GM19025 (cell line): ENCODE measurements around the gene PTPRU.

ENCODE experiments used
- ATAC-seq: cut with Tn5 transposase; IDR thresholded peaks from one replicate; pipeline ENCODE4 v1.9.1; 2021; ENCODE audit warnings: mild to moderate bottlenecking, low read depth, moderate library complexity; ENCODE audit not compliant: unreplicated experiment

Gene PTPRU

DNA sequence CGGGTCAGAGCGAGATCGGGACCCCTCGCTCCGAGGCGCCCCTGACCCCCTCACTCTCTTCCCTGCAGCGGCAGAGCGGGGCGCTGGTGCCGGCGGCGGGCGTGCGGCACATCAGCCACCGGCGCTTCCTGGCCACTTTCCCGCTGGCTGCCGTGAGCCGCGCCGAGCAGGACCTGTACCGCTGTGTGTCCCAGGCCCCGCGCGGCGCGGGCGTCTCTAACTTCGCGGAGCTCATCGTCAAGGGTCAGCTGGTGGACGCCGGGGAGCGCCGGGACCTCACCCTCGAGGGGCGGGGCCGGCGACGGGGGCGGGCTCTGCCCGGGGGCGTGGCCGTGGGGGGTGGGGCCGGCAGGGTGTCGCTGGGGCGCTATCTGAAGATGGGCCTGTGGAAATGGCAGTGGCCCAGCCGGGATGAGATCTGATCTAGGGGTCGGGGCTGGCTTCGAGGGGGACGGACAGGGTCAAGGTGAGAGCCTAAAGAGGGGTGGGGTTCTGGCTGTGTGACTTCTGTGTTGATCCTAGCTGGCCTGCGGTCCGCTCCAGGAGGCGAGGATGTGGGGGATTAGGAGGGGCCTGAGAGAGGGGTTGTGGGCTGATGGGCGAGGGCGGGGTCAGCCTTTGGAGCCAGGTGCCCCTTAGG is 23.6 kb downstream of the PTPRU start:
- no peak for ATAC-seq

DNA sequence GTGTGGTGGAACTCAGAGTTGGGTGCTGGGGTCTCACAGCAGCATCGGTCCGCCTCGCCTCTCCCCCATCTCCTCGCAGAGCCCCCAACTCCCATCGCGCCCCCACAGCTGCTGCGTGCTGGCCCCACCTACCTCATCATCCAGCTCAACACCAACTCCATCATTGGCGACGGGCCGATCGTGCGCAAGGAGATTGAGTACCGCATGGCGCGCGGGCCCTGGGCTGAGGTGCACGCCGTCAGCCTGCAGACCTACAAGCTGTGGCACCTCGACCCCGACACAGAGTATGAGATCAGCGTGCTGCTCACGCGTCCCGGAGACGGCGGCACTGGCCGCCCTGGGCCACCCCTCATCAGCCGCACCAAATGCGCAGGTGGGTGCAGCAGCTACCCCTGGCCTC is 24.2 kb downstream of the PTPRU start:
- ATAC-seq = no peak

DNA sequence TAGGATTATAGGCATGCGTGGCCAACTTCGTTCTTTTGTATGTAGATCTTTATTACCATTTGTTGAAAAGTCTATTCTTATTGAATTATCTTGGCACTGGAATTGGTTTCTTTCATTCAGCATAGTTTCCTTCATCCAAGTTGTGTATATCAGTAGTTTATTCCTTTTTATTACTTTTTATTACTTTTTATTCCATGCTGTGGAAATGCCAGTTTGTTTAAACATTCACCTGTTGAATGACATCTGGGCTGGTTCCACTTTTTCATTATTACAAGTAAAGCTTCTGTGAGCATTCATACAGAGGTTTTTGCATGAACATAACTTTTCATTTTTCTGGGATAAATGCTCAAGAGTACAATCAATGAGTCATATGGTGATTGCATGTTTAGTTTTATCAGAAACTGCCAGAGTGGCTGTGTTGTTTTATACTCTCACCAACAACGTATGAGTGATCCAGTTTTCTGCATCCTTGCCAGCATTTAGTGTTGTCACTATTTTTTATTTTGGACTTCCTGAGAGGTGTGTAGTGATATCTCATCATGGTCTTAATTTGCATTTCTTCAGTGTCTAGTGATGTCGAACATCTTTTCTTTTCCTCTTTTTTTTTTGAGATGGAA is 28.6 kb downstream of the PTPRU start:
- no peak for ATAC-seq

DNA sequence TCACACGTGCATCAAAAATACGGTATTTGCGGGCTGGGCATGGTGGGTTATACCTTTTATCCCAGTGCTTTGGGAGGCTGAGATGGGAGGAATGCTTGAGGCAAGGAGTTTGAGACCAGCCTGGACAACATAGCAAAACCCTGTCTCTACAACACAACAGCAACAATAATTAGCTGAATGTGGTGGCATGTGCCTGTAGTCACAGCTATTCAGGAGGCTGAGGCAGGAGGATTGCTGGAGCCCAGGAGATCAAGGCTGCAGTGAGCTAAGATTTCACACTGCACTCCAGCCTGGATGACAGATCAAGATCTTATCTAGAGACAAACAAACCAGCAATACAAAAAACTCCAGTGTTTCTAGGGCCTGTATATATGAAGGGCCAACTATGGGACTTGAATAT is 30.6 kb downstream of the PTPRU start:
- no peak for ATAC-seq

DNA sequence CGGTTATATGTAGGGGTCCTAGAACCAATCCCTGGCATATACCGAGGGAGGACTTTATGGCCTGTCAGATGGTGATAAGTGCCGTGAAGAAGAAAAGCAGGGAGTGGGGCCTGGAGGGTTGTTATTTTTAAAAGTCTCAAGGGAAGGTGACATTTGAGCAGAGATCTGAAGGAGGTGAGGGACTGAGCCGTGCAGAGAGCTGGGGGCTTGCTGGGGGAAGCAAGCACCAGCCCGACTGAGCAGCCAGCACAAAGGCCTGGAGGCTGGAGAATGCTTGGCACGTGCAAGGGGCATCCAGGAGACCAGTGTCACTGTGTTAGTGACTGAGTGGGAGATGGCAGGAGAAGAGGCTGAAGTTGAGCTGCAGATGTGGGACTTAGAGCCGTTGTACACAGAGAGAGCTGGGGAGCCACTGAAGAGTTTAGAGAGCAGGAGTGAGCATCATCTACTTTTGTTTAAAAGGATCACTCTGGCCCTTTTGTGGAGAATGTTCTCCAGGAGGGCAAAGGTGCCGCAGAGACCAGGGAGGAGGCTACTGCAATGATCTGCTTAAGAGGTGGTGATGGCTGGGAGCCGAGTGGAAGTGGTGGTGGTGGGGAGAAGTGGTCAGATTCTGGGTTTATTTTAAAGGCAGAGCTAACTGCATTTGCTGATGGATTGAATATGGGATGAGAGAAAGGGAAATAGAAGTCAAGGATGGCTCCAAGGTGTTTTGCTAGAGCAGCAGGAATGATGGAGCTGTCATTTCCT is 31.2 kb downstream of the PTPRU start:
- ATAC-seq = no peak

DNA sequence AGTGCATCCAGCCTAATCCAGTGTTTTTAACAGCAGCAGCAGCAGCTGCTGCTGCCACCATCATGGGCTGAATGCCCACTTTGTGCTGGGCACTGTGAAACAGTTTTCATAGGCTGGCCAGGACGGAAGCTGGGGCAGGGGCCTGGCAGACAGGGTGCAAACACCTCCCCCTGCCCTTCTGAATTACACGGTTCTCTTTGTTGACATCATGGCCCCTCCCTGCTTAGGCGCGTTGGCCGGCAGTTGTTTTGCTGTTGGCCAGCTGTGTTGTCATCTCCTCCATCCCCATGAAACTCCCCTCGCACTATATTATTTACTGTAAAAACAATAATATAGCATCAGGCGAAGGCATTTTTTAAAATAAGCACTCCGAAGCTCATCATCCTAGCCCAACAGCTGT is 33.1 kb downstream of the PTPRU start:
- no peak for ATAC-seq

DNA sequence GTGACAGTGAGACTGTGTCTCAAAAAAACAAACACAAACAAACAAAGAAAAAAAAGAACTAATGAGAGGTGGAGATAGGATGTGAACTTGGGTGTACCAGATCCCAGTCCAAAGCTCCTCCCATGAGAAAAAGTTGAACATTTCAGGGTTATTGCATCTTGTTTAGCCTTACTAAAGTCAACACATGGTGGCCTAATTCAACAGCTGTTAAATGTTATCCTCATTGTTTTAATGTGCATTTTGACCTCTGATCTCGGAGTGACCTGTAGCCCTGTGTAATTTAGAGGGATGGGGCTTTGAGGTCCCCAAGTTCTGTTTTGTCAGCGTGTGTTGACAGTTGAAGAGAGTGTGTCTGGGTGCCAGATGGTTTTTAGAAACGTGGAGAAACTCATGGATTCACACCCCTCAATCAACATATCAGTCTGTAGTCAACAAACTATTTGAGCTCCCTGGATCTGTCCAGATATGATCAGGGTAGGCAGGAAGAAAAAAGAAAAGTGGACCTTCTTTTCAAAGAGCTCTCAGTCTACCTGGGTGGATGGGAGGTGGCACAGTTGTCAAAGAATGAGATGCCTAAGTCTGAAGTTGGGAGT is 34.7 kb downstream of the PTPRU start:
- ATAC-seq = no peak

DNA sequence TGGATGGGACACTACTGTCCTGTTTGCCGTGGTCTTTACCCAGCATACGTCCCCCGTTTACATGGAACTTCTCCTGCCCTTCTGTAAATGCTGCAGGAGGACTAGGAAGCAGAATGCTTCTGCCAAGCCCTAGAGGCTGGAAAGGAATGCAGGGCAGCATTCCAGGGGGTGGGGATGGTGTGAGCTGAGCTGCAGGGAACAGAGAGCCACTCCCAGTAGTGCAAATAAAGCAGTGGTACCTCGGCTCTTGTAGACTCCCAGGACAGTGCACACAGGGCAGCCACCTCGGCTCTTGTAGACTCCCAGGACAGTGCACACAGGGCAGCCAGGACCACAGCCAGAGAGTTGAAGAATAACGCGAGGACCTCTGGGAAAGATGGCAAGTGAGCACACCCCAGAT is 35.4 kb downstream of the PTPRU start:
- ATAC-seq = no peak

DNA sequence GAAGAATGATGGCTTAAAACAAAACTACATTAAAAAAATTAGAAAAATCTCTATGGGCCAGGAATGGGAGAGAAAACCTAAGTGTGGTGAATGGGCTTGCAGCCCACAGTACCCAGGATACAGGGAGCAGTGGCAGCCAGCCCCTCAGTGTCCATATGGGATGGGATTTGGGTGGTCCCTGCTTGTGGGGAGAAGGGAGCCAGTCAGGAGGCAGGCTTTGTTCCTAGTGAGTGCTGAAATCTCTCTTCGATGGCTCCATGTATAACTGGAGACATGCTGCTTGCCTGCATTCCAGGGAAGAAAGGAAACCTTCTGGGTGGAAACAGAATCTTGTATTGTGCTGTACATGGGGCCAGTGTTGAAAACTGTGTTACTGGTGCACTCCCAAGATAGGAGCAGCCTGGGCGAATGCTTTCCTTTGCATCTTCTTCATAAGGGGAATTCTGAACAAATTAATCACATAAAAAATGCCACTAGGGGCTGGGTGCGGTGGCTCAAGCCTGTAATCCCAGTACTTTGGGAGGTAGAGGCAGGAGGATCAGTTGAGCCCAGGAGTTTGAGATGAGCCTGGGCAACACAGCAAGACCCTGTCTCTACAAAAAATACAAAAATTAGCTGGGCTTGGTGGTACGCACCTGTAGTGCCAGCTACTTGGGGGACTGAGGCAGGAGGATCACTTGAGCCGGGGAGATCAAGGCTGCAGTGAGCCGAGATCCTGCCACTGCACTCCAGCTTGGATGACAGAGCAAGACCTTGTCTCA is 36.0 kb downstream of the PTPRU start:
- no peak for ATAC-seq

DNA sequence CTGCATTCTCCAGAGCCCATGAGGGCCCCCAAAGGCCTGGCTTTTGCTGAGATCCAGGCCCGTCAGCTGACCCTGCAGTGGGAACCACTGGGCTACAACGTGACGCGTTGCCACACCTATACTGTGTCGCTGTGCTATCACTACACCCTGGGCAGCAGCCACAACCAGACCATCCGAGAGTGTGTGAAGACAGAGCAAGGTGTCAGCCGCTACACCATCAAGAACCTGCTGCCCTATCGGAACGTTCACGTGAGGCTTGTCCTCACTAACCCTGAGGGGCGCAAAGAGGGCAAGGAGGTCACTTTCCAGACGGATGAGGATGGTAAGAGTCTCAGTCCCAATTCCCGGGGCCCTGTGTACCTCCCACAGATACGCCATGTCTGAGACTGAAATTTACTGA is 39.1 kb downstream of the PTPRU start:
- ATAC-seq = no peak

DNA sequence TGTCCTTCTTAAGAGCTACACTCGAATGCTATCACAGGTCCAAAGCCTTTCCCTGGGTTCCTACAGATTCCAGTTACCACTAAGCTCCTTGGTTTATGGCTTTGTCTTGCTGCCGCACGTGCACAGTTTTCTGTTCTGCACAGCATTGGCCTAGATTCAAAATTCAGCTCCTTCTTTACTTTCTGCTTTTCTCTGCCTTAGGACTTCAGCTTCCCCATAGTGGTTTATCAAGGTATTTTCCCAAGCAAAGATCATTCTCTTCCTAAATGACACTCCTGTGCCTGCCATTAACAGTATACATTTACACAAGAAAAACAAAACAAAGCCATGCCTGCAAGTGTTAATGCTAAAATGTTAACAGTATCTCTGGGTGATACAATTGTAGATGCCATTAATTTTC is 41.8 kb downstream of the PTPRU start:
- ATAC-seq = no peak

DNA sequence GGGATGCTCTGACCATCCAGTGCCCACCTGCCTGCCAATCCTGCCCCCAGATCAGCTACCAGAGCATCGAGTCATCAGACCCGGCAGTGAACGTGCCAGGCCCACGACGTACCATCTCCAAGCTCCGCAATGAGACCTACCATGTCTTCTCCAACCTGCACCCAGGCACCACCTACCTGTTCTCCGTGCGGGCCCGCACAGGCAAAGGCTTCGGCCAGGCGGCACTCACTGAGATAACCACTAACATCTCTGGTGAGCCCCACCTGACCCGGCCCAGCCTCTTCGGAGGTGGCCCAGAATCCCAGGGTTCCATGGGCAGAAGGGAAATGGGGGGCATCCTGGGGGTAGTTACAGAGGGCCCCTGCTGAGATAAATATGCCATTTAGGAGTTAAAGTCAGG is 43.1 kb downstream of the PTPRU start:
- no peak for ATAC-seq

DNA sequence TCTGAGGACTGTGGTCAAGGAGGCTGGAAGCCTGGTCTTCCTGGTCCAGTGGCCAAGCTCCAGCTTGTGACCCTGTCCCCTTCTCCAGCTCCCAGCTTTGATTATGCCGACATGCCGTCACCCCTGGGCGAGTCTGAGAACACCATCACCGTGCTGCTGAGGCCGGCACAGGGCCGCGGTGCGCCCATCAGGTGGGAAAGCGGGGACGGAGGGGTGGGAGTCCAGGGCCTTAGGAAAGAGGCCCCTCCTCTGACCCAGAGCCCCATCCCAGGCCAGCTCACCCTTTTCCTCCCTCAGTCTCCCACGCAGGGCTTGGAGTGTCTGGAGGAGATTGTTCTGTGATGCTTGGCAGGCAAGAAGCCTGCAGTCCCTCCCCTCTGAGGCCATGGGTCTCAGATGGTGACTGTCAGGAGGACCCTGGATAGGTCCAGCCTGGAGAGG is 43.6 kb downstream of the PTPRU start:
- no peak for ATAC-seq

DNA sequence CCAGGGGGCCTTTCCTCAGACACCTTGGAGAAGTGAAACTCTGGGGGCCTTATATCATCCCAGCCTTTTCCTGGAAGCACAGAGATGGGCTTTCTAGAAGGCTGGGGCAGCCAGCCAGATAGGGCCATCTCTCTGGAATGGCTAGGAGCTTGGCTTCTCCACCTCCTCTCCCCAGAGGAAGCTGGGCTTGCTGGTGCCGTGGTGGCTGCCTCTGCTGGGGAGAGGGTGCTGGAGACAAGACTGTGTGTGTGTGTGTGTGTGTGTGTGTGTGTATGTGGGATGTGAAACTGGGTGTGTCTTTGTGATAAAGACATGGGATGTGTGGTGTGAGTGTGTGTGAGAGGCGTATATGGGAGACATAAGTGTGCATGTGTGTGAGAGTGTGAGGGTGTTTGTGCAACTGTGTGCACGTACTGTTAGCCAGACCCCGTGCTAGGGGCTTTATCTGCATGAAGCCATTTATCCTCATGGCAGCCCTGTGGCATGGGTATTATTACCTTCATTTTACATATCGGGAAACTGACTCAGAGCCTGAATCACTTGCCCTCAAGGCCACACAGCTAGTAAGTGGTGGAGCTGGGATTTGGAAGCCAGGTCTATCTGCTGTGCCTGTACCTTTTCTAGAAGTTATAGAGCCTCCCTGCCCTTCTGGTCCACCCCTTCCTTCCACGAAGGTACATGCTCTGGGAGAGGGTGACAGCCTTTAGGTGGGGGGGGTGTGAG is 44.2 kb downstream of the PTPRU start:
- ATAC-seq = no peak

DNA sequence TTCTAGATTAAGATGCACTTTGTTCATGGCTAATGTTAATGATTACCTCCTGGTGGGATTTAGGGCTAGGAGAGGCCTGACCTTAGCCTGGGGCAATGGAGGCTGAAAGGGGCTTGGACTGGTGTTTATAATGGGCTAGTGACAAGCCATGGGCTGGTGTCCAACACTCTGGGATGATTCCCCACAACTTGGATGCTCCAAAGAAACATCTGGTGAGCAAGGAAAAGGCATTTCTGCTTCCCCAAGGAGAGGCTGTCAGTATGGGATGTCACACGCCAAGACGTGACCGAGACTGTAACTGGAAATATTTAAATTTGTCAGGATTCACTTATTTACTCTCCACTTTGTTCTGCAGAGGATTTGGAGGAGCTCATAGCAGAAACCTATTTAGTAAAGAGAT is 45.2 kb downstream of the PTPRU start:
- ATAC-seq = no peak

DNA sequence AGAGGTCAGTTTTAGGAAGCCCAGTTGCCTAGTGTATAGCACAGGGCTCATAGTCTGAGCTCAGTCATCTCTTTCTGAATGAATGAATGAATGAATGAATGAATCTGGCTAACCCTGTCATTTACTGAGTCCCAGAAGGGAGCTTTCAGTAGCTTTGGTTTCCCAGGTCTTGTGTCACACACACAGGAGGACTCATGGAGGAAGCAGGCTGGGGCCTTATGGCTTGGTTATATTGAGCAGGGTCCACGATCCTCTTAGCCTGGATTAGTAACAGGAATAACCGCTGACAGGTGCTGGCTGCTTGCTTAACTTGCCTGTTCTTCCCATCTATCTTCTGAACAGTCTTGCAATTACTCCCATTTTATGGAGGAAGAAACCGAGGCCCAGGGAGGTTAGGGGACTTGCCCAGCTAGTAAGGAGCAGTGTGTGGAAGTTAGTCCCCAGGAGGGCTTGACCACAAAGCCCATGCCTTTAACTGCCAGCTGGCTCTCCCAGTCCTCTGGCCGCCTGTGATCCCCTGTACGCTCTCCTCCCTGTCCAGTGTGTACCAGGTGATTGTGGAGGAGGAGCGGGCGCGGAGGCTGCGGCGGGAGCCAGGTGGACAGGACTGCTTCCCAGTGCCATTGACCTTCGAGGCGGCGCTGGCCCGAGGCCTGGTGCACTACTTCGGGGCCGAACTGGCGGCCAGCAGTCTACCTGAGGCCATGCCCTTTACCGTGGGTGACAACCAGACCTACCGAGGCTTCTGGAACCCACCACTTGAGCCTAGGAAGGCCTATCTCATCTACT is 46.0 kb downstream of the PTPRU start:
- ATAC-seq = no peak

DNA sequence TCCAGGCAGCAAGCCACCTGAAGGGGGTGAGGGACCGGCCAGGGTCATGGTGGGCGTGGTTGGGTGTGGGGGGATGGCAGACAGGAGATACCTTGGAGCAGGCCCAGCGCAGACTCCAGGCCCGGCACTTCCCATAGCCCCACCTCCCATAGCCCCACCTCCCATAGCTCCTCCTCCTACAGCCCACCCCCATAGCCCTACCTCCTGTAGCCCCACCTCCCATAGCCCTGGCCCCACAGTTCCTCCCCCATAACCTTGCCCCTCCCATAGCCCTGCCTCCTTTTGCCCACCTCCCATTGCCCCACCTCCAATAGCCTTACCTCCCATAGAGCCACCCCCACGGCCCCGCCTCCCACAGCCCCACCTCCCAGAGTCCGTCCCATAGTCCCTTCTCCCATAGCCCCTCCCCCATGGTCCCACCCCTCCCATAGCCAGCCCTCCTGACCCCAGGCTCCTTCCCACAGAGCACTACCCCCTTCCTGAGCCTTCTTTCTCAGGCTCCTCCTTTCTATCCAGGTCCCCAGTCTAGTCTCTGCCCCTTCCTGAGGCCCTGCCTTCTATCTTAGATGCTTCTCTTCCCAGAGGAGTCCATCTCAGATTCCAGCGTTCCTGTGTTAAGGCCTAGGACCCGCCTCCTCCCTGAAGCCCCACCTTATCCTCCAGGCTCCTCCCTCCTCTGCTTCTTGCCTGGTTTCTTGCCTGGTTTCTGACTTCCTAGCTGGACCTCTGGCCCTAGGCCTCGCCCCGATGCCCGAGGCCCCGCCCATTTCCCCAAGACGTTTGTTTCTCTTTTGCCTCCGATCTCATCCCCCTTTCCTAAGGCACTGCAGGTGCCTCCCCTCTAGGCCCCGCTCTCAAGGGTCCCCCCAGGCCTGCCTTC is 46.8 kb downstream of the PTPRU start:
- ATAC-seq = no peak

DNA sequence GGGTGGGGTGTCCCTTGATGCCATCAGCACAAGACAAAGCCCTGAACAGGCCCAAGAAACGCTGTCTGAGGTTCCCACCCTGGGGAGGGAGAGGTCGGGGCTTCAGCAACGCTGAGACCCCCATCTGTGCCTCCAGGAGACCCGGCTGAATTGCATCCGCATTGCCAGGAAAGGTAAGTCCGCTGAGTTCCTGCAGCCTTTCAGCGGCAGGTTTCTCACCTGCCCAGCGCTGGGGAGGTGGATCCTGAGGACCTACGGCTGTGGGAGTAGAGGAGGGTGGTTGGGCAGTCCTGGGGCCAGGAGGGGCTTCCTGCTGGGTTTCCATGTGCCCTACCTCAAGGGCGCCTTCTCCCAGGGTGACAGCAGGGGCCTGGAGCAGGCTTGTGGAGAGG is 47.5 kb downstream of the PTPRU start:
- no peak for ATAC-seq
